ENCODE measurements around the gene AFF1. TPM values are rescaled to one million over a fixed set of nuclear protein-coding genes. Genes with fewer than 3 reads are reported as not detected.

The AFF1 gene
- total RNA-seq, 4 donors from 2014 or later, result 22.9 to 47.1 (median 34.0) TPM

DNA sequence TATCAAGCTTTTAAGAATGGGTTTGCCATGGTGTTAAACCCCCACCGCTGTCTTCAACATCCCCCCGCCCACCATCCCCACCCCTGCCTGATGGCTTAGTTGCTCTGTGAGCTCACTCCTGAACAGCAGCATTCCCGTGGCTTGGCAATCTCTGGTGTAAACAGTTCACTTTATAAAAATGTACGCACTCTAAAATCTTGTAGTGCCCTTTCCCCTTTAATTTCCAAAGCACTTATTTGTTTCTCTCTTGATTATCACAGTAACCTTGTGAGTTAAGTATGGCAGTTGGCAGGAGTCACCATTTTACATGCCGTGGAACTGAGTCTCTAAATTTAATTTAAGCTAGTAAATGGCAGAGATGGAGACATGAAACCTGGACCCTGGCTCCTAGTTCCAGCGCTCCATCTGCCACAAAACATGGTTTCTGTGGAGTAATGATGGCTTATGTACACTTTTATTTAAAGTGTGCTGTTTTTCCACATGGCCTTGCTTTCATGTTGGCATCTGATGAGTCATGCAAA is 123.1 kb downstream of the AFF1 start:
- Histone ChIP-seq H3K27ac (peak overlapping the region in 3 of 4 donors; percentile 45 to 70 (median 59)), H3K4me1 (peaks cover 38 to 95% (median 50%) of the 10 kb centered on the region in 3 donors), H3K27me3 (no peaks in the 10 kb centered on the region), H3K36me3 (peaks cover 0 to 6% (median 4%) of the 10 kb centered on the region in 3 donors), H3K4me3 (no peak overlapping the region), H3K9me3 (no peaks in the 10 kb centered on the region)
- no peak for DNase-seq
- WGBS, 2 donors, result 60 to 70% methylated on average over 6 of the region's 6 CpGs
- intact Hi-C loops (cut with DNase I), result no loop called here
- no peak for TF ChIP-seq CTCF (IDR thresholded peaks at IDR 0.05)
- no peak for TF ChIP-seq POLR2A (IDR thresholded peaks at IDR 0.05)

GRCh38 chr4:87058356-87059073 is 123.7 kb downstream of the AFF1 start:
- Histone ChIP-seq H3K9me3 (no peaks in the 10 kb centered on the region), H3K36me3 (peaks cover 0 to 6% (median 4%) of the 10 kb centered on the region in 3 donors), H3K4me1 (peaks cover 38 to 88% (median 48%) of the 10 kb centered on the region in 3 donors), H3K4me3 (no peak overlapping the region), H3K27ac (peak overlapping the region in 3 of 4 donors; percentile 45 to 70 (median 59)), H3K27me3 (no peaks in the 10 kb centered on the region)
- no peak for TF ChIP-seq POLR2A (IDR thresholded peaks at IDR 0.05)
- no peak for TF ChIP-seq CTCF (IDR thresholded peaks at IDR 0.05)
- intact Hi-C loops (cut with DNase I), result no loop called here
- no peak for DNase-seq
- WGBS, 2 donors, result 54% methylated on average over 7 of the region's 7 CpGs

- H3K4me1 ChIP-seq, result peaks cover 19 to 64% (median 31%) of the 10 kb centered on the region in 3 donors
- H3K36me3 ChIP-seq, result peaks cover 0 to 20% (median 4%) of the 10 kb centered on the region in 3 donors
- peak overlapping the region; percentile 9 to 66 (median 33) for H3K27ac ChIP-seq
- intact Hi-C loops (cut with DNase I), result no loop called here
- no peak for DNase-seq
- WGBS, 2 donors, result 38% methylated on average over 5 of the region's 5 CpGs
- H3K9me3 ChIP-seq, result no peaks in the 10 kb centered on the region
- no peak overlapping the region for H3K4me3 ChIP-seq
- TF ChIP-seq POLR2A (IDR thresholded peaks at IDR 0.05) (no peak), CTCF (IDR thresholded peaks at IDR 0.05) (no peak)
- H3K27me3 ChIP-seq, result no peaks in the 10 kb centered on the region
Measured at GRCh38 chr4:87060957-87061356, 126.1 kb downstream of the AFF1 start.

GRCh38 chr4:87065021-87065420 is 130.2 kb downstream of the AFF1 start:
- Histone ChIP-seq H3K27me3 (no peaks in the 10 kb centered on the region), H3K27ac (no peak overlapping the region), H3K4me3 (no peak overlapping the region), H3K36me3 (peaks cover 0 to 19% (median 0%) of the 10 kb centered on the region in 3 donors), H3K4me1 (peaks cover 11 to 54% (median 21%) of the 10 kb centered on the region in 3 donors), H3K9me3 (no peaks in the 10 kb centered on the region)
- WGBS, 2 donors, result 79 to 83% methylated on average over 6 of the region's 6 CpGs
- no peak for TF ChIP-seq POLR2A (IDR thresholded peaks at IDR 0.05)
- no peak for TF ChIP-seq CTCF (IDR thresholded peaks at IDR 0.05)
- DNase-seq, result no peak
- intact Hi-C loops (cut with DNase I), result no loop called here

DNA sequence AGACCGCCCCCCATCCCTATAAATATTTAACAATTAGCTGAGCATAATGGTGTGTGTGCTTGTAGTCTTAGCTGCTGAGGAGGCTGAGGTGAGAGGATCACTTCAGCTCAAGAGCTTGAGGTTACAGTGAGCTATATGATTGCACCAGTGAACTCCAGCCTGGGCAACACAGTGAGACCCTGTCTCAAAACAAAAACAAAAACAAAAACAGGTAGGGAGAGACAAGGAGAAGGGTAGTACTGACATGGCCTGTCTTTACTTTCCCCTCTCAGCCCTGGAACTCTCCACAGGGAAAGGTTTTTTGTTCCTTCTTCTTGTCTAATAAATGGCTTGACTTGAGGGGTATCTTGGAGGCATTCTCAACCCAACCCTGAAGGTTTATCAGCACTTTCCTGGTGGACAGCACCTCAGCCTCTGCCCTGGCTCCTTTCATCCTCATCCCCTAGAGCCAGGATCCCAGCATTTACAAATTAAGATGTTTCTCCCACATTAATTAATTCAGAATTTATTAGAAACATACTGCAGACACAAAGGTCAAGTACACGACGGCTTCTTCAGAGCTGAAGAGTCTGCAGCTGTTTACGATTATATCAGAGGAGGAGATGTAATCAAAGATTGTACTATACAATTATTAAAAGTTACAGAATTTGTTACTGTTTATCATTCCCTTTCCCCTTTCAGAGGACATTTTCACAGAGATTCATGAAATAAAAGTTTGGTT is 131.8 kb downstream of the AFF1 start:
- Histone ChIP-seq H3K36me3 (peaks cover 0 to 19% (median 0%) of the 10 kb centered on the region in 3 donors), H3K27ac (no peak overlapping the region), H3K4me3 (no peak overlapping the region), H3K27me3 (no peaks in the 10 kb centered on the region), H3K9me3 (no peaks in the 10 kb centered on the region), H3K4me1 (peaks cover 8 to 48% (median 16%) of the 10 kb centered on the region in 3 donors)
- TF ChIP-seq POLR2A (IDR thresholded peaks at IDR 0.05), result no peak
- no peak for TF ChIP-seq CTCF (IDR thresholded peaks at IDR 0.05)
- intact Hi-C loops (cut with DNase I), result no loop called here
- WGBS, 2 donors, result 84 to 86% methylated on average over 4 of the region's 4 CpGs
- DNase-seq, result no peak

All from esophagus squamous epithelium (tissue), 5 donors.